Right lung (tissue), 5 donors: ENCODE data around the gene LRRFIP1. TPM values are rescaled to one million over a fixed set of nuclear protein-coding genes. Genes with fewer than 3 reads are reported as not detected.
A peak's percentile ranks its signal among the peaks of the same experiment; 100 is the strongest.
"Not testable (repeated sequence)": the region's sequence is repeated elsewhere in the genome, so short reads cannot be mapped to it uniquely, and the experiment has no call there.

Source experiments
- DNase-seq, 2 donors: peaks; one replicate each; pipeline ENCODE4 v3.0.0-alpha.2; 2013
- polyA plus RNA-seq, 5 donors: library from polyadenylated mRNA; unstranded; fragments of 120-200 nt; gene quantifications; one replicate each; pipeline versions ENCODE4 v1.2.1 to v1.2.3, GENCODE V29; 2013; ENCODE audit warnings: inconsistent platforms in 1 of 5, low replicate concordance in 1 of 5; ENCODE audit not compliant: insufficient read length in 5 of 5, insufficient read depth in 1 of 5

The LRRFIP1 gene
- polyA plus RNA-seq, 5 donors = 88.5 to 129 (median 119) TPM

DNA sequence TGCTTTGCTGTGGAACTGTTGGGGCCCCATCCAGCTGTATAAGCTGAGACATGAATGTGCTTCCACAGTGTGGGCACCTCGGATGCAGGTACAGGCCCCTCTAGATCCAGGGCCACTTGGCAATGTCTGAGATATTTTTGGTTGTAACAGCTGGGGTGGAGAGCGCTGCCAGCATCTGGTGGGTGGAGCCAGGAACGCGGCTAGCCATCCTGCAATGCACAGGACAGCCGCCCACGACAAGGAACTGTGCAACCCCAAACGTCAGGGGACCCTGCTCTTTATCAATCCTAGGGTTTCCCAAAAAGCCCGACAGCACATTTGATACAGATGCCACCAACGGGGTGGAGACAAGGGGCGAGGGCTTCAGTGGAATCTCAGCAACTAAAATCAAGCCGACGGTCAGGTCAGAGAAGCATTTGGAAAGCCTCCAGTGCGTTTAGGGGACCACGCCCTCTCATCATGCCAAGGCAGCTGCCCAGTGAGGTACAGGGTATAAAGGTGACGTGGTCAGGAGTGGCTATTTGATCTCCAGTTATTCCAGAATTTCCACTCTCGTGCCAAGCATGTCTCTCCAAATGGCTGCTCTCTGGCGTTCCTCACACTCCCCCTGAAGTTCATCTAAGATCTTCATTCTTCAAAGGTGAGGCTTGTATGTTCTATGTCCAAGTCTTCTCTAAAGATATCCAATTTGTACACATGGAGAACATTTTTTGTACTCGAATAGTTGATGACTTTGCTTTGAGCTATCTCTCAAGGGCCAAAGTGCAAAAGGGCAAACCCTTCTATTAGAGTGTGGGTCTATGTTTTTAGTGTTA, 55.7 kb downstream of the LRRFIP1 start:
- no peak for DNase-seq

DNA sequence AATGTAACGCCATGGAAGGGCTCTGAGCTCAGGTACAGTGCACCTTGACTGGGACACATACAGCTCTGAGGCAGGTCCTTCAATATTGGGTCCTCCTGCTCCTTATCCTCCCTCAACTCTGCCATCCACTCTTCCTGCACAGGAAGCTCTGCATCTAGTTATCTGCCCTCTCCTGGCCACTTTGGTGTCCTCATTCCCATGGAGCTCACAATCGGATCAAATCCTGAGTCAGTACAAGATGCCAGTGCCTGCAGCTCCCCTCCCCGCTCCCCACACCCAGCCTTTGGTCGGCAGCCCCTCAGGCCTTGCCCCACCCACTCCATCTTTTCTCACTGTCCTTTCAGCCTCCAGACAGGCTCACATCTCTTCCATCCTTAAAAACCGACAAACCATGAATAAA, 58.0 kb downstream of the LRRFIP1 start:
- no peak for DNase-seq

GRCh38 chr2:237686659-237687136, 59.3 kb downstream of the LRRFIP1 start:
- DNase-seq = no peak

- DNase-seq = no peak
Measured at GRCh38 chr2:237688081-237688480, 60.7 kb downstream of the LRRFIP1 start.

GRCh38 chr2:237688541-237688940, 61.2 kb downstream of the LRRFIP1 start:
- DNase-seq = not testable (repeated sequence)

DNA sequence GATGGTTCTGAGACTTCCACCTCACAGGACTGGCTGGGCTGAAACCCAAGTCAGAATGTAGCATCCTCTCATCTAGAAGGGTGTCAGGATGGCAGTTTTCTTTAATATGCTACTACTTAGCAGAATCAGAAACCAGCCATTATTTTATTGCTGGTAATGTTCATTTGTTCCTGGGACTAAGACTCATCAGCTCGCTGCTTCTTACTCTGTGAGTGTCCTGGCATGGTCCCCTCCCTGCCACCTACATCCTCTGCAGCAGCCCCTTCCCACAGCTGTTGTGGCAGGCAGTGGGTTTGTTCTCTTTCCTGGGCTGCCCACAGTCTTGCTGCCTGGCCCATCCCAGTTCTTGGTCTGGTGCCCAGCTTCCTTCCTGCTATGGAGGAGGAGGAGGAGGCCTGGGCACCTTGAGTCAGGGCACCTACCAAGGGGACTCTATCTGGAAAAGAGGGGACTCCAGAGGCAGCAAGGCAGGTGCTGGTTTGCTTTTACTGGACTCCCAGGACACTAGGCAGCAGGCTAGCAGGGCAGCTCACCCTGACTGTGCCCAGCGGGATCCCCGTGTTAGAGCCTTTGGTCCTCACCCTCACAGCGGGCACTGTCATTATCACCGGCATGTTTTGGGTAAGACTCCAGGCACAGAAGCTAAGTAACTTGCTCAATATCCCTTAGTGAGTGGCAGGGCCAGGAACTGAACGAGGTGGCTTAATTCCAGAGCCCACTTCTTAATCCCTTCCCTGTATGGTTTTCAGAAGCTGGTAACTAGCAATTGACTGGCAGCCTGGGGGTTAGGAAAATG, 62.1 kb downstream of the LRRFIP1 start:
- no peak for DNase-seq

GRCh38 chr2:237691029-237691907, 63.9 kb downstream of the LRRFIP1 start:
- no peak for DNase-seq

DNA sequence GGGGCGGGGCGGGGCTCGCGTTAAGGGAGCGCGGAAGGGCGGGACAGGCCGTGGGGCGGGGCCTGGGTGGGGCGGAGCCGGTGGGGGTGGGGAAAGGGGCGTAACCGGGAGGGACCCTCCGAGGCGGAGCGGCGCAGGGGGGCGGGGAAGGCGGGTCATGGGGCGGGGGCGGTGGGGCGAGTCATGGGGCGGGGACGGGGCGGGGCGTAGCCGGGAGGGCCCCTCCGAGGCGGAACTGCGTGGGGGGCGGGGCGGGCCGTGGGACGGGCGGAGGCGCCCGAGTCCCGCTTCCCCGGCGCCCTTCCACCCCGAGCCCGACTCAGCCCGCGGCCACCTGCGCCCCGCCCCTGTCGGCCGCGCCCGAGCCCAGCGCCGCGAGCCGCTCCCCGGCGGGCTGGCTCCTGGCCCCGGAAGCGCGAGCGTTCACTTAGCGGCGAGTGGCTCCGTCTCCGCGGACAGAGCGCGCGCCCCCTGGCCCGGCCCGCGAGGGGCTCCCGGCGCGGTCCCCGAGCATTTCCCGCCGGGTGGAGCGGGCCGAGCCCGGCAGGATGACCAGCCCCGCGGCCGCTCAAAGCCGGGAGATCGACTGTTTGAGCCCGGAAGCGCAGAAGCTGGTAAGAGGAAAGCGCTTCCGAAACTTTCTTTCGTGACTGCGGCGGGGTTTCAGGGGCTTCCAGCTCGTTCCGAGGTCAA, 64.7 kb downstream of the LRRFIP1 start:
- DNase-seq = peak; percentile 84 to 86

DNA sequence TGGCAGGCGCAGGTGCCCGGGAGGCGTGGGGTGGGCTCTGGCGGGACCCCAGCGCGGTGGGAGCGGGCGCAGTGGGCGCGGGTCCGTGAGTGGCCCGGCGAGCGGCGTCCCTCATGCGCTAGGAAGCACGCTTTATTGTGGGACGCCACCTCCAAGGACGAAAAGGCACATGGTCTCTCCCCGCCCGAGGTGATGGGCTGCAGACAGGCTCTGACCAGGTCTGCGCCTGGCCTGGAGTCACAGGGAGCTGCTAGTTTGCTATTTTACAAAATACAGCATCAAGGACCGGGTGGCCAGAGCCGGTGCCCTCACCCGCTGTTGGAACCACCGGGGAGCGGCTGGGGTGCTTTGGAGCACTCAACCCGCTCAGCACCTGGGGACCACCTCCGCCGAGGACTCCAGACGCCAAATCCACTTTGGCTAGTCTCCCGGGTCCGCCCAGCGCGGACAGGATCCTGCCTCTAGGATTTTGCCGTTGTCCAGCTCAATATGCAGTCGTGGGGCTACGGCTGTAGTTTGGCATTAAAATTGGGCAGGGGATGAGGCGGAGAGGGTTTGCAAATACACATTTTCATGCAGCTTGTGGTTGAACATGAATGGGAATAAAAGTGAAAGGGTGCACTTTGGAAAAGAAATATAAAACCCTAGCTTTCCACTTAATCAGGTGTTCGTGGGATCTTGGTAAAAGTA, 65.4 kb downstream of the LRRFIP1 start:
- DNase-seq = no peak

- no peak for DNase-seq
Measured at GRCh38 chr2:237693291-237693994, 66.1 kb downstream of the LRRFIP1 start.

DNA sequence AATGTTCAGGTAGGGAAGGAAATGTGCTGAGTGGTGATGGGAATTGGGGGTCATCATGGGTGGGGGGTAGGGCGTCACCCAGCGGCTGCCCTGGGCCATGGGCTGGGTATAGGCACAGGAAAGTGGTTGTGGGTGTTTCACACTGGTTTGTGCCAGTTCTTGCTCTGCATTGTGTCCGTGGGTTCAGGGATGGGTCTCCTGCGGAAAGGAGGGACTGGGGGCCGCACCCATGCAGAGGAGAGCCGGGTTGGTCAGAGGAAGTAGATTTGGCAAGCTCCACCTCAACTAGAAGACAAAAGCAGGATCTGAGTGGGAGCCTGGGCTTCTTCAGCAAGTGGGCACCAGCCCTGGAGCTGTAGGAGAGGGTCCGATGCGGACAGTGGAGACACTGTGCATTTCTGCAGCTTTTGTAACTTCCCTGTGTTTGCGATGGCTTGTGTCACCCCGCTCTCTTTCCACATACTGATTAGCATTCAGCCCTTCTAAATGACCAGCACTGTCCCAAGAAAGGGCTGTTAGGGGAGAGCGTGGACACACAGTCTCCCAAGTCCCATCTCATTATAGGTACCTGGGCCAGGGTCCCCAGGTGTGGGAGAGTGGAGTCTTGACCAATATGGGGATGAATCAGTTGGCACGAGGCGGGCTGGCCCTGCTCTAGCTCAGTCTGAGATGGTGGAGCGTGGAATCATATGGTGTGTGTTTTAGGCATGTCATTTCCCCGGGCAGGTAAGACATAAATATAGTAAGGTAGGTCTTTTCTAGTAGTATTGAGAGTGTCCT, 67.2 kb downstream of the LRRFIP1 start:
- no peak for DNase-seq

GRCh38 chr2:237695201-237695780, 67.9 kb downstream of the LRRFIP1 start:
- DNase-seq = no peak

- DNase-seq = no peak
Measured at GRCh38 chr2:237696461-237696860, 69.1 kb downstream of the LRRFIP1 start.

DNA sequence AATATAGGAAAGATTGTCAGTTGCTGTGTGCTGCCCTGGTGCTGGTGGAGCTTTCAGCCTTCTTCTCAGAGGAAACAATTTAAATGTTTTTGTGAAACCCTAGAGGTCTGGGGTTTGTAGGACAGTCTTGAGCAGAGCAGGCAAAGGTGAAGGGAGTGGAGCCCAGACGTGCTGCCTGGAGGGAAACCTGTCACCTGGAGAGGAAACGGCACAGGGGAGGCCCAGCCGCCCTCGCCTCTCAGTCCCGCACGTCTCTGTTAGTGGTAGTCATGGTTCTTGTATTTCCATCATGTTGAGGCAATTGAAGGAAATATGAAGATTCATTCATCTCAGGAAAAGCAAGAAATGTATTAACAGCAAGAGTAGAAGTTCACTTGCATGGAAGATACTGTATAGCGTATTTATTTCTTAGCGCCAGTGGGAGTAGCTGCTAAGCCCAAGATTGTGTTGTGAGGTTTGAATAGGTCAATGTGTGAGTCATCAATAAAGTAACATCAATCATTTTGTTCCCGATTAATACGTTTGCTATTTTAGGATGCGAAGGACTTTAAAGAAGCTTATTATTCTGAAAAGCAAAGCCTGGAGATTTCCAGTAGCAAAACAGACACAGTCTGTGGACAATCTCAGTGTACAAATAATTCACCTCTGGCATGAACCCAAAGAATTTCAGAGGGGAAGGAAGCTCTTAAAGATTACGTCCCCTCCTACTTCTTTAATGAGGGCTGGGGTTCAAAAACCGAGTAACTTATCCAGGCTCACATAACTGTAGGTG, 70.4 kb downstream of the LRRFIP1 start:
- DNase-seq = no peak

DNA sequence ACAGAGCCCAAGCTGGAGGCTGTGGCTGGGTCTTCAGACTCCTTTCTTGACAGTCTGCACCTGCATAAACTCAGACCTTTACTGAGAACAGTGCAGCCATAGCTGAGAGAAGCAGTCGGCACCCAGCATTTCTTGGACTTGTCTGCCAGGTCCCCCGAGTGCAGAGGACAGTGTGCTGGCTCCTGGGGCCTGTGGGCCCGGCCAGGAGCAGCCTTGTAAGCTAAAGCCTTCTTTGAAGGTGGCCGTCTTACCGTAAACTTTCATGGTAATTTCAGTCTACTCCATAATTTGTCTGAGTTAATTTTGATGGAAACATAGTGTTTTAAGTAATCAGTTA, 70.9 kb downstream of the LRRFIP1 start:
- no peak for DNase-seq

- DNase-seq = no peak
Measured at GRCh38 chr2:237699870-237700511, 72.6 kb downstream of the LRRFIP1 start.

DNA sequence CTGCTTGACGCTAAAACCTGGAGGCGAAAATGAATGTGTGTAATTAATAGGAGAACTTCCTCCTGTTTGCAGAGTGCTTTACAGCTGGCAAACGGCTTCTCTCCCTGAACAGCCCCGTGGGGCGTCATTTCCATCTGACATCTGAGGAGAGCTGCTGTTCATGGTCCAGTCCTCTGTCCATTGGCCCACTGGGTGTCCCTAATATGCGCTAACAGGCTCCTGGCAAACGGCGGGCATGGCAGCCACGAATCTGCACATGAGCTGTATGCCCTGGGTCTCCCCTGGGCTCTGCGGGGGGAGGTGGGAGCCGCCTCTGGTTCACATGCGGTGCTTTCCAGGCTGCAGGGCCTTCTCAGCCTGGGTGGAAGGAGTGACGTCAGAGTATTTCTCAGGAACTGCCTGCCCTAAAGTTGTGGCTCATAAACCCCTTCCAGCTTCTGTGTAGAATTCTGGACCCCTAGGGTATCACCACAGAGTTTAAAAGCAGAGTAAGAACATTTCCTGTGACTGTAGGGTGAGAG, 73.2 kb downstream of the LRRFIP1 start:
- DNase-seq = no peak
